Activated T-cell treated with anti-CD3 and anti-CD28 coated beads, Interleukin-2, amount 50 U/mL, for 48 hours (primary cell): ENCODE data around the gene CLDN20.
A peak's percentile ranks its signal among the peaks of the same experiment; 100 is the strongest.
"Not testable (repeated sequence)": the region's sequence is repeated elsewhere in the genome, so short reads cannot be mapped to it uniquely, and the experiment has no call there.

Source experiments
- DNase-seq, 2 experiments: peaks; one replicate each; pipeline ENCODE4 v3.0.0-alpha.2; 2020

The CLDN20 gene

DNA sequence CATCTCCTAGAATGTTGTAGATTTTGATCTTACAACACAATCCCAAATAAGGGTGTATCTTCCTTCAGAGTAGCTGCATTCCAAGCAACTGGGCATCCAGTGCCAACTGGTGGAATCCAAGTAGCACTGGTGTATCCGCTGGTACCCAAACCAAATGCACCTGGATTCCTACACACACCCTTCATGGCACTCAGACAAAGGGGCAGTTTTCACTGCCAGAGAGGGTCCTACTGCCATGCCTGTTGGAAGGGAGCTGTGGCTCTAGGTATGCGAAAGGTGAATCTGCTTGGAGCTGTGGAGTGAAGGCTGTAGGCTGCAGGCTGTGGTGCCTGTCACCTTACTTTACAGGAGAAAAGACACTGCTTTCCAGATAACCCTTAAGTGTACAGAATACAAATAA is 17.0 kb upstream of the CLDN20 start:
- no peak for DNase-seq

DNA sequence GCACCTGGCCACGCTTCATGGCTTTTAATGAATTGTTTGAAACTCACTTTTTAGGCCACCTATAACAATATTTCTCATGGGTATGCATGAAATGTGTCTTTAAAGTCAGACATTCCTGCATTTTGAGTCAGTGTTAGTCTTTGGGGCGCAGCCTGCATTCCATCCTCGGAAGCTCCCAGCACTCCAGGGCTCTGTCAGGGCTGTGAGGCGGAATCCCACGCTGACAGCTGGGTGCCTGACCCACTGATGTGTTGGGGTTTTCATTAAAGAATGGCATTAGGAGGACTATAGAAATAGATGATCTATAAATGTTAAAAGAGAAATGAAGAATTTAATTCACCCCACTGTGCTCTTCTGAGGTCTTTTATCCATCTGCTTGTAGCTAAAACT is 16.2 kb upstream of the CLDN20 start:
- no peak for DNase-seq

DNA sequence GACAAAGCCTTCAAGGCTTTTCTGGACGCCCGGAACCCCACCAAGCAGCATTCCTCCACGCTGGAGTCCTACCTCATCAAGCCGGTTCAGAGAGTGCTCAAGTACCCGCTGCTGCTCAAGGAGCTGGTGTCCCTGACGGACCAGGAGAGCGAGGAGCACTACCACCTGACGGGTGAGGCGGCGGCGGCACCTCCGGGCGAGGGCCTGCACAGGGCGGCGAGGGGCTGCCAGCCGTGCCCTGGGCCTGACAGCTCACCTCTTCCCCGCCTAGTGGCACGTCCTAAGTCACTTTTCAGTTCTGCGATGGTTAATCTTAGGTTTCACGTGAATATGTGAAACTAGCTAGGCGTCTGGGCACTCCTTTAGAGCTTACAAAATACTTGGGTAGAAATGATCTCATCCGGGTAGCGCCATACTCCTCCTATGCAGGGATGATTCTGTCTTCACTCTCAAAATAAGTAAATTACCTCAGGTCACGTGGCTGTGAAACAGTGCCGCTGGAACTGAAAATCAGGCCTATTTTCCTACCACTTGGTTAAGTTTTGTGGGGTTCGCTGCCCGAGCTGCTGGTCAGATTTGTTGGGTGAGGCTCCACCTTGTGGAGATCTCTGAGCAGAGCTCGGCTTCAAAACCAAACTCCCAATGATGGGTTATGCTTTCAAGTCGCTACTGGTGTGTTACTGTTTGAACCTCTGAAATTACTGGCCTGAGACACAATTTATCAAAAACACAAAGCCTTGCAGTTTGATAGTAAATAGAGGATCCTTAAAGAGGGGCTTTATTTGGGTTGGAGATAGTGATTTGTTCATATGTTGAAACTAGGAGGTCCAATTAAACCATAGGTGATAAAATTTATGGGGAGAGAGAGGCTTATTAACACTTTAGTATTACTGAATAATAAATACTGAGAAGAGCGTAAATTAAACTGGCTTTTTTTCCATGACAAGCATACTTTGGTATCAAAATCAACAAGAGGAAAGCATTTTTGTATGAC is 15.5 kb upstream of the CLDN20 start:
- DNase-seq: peak; percentile 31 to 42

DNA sequence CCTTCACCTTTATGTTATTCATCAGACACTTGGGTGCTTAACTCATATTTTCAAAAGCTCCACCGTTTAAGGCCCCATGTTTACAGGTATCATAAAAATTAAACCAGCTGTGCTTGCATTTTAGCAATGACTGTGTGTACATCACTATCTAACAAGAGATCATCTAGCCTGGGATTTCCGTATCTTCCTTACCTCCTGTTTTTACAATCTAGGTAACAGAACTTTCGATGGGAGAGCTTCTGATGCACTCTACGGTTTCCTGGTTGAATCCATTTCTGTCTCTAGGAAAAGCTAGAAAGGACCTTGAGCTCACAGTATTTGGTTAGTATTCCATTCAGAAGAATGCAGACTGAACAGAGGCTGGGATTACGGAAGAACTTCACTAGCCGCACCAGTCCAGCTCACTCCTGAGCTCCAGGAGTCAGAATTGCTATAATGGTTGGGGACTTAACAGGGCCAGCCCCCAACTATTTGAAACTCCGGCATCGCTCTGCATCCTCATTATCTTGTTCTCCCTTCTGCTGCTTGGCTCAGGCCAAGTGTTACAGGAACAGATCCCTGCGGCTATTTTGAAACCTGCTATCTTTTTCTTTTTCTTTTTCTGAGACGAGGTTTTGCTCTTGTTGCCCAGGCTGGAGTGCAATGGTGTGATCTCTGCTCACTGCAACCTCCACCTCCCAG is 13.0 kb upstream of the CLDN20 start:
- DNase-seq: no peak

DNA sequence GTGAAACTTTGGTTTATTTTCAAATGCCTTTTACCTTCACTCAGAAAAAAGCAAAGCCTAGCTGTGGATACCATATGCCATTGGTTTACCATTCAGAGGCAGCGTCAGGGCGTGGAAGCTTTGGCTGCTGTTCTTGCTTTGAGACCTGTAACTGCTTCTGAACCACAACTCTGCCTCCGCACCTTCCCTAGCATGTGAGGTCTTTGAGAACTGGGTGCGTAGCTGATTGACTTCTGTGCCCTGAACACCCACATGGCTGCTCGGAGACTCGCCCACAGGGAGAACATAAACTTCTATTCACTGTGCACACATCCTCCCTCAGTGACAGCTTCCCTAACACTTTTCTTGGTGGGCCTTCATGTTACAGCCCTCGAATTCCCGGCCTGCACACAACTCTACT is 11.2 kb upstream of the CLDN20 start:
- no peak for DNase-seq

DNA sequence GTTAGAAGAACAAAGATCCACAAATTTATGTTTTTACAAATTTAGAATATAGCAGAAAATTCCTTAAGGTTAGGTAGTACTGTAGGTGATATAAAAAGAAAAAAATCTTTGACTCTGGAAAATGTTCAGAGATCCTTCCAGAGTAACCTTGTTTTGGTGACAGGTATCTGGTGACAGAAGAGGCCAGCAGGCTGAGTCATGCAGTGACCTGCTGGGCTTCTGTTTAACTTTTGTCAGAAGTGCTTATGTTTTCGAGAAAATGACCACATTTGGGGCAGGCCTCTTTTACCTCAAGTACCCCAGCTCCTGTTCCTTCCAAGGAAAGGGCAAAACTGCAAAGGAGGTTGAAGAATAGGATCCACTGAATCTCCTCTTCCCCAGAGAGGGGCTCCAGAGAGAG is 10.5 kb upstream of the CLDN20 start:
- no peak for DNase-seq

DNA sequence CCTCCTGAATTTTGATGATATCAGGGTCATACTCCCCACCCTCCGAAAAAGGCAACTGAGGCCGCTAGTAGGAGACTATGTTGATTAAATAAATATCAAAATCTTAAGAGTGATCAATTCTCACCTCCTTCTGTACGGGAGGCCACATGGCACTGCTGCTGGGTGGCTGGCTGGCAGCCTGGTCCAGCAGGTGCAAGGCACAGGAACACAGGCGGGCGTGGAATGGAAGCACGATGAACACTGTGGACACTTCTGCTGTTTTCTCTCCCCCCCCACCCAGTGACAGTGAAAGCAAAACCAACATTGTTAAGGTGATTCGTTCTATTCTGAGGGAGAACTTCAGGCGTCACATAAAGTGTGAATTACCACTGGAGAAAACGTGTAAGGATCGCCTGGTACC is 9.7 kb upstream of the CLDN20 start:
- no peak for DNase-seq

DNA sequence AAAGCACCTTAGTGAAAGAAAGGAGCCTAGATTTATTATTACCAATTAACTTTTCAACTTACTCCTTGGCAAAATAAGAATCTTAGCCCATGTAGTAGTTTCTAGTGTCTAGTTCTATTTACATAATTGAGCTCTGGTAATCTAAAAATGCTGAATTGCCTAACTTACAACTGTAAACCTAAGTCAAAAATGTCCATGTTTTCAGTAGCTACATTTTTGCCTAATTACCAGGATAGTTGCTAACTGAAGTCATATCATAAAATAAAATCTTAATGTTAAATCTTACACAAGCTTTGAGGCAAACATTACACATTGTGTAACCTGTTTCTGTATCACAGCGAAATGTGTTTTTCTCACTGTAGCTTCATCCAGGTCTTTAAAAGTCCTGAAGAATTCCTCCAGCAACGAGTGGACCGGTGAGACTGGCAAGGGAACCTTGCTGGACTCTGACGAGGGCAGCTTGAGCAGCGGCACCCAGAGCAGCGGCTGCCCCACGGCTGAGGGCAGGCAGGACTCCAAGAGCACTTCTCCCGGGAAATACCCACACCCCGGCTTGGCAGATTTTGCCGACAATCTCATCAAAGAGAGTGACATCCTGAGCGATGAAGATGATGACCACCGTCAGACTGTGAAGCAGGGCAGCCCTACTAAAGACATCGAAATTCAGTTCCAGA is 7.6 kb upstream of the CLDN20 start:
- no peak for DNase-seq

DNA sequence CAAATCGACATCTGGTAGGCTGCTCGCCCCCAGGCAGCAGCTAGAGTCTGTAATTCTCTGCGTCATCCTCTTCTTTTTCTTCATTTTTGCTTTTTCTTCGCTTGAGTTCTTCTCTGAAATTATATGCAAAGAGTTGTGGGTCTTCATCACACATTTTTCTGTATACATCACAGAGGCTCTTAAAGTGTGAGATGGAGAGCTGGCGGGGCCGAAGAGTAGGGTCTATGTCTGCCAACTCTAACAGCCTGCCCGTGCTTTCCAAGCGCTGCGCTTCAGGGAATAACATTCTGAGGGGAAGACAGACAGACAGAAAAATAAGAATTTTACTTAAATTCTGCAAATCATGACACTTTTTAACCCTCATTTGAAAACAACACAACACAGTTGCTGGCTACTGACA is 6.0 kb upstream of the CLDN20 start:
- DNase-seq: no peak

DNA sequence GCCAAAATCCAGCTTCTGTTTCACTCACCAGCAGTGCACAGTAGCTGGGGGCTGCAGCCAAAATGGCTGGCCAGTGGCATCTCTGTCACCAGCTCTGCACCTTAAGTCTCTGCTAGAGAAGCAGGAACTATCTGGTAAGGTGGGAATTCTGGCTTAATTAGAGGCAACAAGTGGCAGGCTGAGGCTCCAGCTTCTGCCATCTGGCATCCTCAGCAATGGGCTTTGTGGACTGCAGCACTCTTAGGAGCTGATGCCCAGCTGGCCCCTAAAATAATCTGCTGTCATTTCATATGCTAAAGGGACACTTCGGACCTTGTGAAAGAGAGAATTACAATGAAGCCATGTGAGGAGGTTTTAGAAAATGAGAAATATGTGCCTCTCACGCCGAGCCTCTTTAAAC is 4.6 kb upstream of the CLDN20 start:
- no peak for DNase-seq

DNA sequence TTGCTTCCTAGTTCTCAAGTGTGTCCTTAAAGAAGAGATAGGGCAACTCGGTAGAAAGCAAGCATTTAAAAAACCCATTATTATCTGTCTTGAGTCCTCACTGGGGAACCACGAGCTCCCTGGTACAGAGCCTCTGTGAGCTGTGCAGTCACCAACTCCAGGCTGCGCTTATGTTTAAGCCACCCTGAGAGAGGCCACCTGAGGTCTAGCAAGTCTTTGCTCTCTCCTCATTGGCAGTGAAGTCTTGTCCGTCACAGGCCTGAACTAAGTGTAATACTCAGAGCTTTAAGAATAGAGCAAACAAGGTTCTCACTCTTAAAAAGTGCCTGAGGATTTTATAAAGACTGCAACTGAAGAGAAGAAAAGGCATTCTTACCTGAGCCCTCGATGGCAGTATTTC is 3.9 kb upstream of the CLDN20 start:
- DNase-seq: no peak

DNA sequence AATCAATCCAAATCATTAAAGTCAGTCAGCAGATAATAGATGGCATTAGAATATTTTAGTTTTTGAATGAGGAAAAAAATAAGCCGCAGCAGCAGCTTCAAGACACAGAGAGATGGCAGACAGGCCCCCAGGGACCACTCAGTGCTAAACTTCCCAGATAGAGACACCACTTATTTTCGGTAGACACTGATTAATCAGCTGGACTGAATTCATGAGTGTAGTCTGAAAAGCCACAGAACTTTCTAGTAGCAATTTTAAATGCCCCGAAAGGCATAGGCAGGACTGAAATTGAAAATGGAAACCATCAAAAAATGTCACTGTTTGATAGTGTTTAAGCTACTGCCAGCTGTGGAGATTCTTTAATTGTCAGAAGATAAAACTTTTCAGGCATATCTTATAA is 3.1 kb upstream of the CLDN20 start:
- no peak for DNase-seq

DNA sequence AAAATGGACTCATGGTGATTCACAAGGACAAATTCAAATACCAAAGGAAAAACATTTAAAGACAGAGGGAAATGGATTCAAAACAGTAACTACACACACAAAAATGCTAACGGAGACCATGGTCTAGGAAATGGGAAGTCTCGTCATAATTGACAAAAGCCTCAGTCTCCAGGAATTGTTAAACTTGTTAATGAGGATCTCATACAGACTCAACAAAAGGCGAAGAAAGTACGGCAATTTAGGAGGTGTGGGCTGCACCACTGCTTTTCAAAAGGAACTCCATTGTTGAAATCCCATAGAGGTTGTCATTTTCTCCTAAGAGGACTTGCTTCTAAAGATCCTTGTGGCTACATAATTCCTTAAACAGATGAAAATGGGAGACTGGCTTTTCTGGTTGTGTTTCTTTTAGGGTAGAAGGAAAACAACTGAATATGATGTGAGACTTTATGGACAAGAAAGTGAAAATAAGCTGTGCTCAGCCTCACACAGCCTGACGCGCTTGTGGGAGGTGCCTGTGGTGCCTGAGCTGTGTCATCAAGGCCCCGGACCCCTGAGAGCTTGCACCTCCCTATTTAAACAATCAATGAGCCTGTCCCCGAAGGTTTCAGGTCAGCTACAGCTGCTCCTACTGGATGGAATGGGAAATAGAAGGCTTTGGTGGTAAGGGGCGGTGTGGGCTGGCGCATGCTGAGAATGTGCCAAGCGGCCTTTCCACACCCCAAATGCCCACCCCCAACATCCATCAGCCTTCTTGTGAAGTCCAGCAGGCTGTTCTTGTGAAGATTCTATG is 2.5 kb upstream of the CLDN20 start:
- no peak for DNase-seq

DNA sequence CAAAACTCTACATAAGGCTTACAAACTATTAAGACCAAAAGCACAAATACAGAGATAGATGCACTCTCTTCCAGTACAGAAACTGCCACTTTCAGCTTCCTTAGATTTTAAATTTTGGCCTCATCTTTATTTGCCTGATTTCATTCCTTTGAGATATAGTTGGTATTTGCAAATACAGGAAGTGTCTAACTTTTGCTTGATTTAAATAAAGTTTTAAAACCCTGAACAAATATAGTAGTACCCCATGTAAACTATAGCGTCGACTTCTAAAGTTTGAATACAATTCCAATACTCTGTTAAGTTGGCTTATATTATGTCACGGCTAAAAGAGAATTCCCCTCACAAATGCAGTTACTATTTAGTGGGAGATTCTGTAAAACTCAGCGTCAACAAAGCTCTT is 1.2 kb upstream of the CLDN20 start:
- no peak for DNase-seq

DNA sequence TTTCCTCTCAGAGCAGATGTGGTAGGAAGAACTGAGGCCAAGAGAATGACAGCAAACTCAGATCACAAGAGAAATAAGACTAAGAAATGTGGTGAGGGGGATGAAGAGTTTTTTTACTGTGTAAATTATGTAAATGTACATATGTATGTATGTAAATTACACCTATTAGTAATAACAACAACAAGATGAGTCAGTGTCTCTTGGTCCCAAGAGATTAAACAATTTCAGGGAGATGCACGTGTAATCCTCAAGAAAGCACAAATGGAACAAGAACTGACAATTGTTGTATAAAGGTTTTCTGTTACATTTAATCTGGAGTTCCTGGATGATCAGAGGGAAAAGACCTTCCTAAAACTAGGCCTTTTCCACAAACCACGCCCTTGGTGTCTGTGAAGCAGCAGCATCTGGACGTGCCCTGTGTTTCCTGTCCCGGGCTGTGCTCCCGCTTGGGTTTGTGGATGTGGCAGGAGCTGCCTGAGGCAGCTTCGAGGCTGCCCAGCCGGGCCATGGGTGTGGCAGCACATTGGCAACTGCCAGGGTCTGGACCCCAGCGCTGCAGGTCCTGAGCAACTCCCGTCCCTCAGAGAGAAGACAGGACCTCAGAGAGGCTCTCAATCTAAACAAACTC is 994 bp downstream of the CLDN20 start:
- DNase-seq: no peak

DNA sequence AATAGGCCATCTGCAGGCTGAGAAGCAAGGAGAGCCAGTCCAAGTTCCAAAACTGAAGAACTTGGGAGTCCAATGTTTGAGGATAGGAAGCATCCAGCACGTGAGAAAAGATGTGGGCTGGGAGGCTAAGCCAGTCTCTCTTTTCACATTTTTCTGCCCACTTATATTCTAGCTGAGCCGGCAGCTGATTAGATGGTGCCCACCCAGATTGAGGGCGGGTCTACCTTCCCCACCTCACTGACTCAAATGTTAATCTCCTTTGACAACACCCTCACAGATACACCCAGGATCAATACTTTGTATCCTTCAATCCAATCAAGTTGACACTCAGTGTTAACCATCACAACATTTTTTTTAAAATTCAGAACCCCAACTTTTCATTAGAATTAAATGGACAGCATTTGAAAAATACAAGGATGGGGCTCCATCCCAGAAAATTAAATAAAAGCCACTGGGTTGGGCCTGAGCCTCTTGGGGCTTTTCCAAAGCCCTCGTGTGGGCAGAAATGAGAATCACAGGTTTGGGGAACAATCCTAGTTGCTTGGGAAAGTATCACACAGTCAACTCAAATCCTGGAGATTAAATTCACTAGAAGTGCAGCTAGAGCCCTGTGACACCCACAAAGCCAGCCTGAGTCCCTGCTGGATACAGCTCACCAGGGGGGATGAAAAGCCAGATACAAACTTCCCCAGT is 2.2 kb downstream of the CLDN20 start:
- DNase-seq: no peak

DNA sequence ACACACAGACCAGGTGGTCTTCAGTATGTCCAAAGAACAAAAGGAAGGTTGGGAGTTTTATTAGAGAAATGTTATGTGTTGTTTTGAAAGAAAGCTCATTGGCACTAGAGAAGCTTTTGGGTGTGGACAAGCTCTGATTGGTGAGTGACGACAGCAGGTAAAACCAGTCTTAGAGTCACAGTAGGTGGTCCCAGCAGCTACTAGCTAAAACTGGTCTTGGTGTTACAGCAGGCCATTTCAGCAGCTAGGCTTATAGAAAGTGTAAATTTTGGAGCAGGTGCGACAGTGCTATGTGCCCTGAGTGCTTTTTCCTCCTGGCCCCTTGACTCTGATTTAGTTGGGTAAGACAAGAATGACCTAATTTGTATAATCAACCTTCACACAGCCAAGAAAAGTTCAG is 3.6 kb downstream of the CLDN20 start:
- DNase-seq: no peak

DNA sequence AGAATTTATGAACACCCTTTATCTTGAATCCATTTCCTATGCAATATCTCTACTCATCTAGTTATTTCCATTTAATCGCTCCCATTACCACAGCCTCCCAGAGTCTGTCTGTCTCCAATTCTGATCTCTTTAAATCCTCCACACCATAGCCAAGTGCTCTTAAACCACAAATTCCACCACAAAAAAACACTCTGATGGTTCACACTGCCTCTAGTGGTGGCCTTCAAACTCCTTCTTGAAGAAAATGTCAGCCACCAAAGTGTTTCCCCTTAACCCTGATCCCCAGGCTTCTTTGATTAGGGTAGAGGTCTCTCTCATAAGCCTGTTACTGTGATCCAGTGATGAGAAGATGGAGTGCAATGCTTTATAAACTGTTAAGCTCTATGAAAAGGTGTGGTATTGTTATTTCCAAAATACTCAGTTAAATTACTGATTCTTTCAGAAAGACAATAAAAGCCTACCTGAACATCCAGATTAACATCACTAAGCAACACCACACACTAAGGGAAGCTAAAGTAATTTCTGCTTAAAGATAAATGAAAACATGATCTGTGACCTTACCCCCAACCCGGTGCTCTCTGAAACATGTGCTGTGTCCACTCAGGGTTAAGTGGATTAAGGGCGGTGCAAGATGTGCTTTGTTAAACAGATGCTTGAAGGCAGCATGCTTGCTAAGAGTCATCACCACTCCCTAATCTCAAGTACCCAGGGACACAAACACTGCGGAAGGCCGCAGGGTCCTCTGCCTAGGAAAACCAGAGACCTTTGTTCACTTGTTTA is 4.5 kb downstream of the CLDN20 start:
- DNase-seq: not testable (repeated sequence)

DNA sequence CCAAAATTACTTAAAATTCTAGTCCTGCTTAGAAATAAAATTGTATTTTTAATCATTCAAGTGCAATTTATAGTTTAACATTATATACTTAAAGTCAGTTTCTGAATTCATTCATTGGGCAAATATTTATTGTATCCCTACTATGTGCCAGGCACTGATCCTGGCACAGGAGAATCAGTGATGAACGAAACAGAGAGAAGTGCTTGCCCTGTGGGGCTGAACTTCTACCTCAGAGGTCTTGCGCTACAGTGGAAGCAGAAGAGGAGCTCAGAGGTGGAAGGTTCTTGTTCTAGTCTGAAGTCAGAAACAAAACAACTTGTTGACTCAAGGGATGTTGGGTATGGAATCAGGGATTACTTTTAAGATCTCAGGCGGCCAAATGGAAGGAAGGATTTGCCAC is 6.0 kb downstream of the CLDN20 start:
- no peak for DNase-seq

DNA sequence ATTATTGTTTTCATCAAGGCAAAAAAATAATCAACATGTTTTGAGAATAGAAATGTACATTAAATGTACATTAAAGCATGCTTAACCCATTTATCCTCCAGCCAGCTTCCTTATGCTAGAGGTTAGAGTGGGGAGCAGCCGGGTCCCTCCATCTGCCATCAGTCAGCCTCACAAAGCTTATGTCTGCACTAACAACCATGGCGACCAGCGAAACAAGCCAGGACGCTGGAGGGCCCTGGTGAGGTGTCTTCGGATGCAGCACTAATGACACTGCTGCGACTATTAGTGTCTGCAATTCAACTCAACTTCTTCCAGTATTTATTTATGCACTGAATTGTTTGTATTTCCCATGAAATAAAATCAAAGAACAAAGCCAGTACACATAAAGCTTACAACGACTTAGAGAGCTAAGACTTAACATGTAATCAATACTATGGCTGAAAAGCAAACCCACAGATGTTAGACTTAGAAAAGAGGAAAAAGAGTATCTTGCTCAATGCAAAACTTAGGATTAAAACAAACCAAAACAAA is 6.8 kb downstream of the CLDN20 start:
- no peak for DNase-seq

DNA sequence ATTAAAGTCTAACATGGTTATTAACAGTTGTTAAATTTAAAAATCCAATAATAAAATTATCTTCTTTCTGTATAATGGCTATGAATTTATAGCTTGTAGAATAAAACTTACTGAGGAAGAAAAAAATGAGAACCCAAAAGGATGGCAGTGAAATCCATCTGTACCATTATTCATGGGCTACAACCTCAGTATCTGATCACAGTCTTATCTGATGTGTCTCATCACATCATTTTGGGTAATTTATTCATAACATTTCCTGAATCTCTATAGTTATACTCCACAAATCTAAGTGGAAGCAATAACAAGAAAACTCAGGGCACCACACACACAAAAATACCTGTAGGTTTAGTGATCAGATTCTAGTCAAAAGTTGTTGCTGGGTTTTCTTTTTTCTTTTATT is 7.3 kb downstream of the CLDN20 start:
- no peak for DNase-seq
